Activated CD4-positive, CD25-positive, alpha-beta regulatory T cell treated with anti-CD3 and anti-CD28 coated beads, Interleukin-2, amount 50 U/mL, for 16 hours (primary cell): ENCODE measurements around the gene ADSS1.

Experiments used
- DNase-seq: peaks from one replicate; pipeline ENCODE4 v3.0.0-alpha.2; 2020; ENCODE audit warnings: low read depth, low spot score

The ADSS1 gene

DNA sequence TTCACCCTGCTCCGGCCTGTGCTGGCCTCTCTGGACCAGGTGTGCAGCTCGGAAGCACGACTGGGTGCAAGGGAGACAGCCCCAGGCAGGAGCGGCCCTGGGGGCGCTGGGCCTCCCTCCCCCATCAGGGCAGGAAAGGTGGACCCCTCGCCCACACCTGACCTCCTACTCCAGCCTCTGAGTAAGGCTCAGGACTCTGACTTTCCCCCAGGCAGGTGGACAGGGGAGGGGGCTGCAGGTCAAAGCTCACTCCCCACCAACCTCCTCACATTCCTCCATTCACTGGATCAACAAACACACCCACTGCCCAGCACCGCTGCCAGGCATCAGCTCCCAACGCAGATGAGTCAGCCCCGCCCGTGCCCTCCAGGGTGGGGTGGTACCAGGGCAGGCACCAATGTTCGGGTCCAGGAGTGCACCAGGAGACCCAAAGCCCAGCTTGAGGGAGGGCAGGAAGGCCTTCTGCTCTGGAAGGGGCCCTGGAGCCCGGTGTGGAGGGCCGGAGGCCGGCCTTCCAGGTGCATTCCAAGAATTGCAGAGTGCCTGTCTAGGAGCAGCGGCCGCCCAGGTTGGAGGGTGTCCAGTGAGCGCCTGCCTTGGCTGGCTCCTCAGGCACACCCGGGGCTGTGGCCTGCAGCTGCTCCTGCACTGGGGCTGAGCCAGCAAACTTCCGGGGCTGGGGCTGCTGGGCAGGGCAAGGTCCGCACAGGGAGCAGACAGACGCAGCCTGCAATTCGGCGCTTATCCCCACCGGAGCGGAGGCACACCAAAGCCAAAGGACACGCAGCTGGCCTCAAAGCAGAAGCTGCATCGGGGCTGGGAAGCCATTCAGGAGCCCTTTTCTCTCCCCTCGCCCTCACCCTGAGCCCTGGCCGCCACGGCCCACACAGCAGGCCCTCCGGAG lies 36.2 kb upstream of the ADSS1 start:
- DNase-seq: no peak

DNA sequence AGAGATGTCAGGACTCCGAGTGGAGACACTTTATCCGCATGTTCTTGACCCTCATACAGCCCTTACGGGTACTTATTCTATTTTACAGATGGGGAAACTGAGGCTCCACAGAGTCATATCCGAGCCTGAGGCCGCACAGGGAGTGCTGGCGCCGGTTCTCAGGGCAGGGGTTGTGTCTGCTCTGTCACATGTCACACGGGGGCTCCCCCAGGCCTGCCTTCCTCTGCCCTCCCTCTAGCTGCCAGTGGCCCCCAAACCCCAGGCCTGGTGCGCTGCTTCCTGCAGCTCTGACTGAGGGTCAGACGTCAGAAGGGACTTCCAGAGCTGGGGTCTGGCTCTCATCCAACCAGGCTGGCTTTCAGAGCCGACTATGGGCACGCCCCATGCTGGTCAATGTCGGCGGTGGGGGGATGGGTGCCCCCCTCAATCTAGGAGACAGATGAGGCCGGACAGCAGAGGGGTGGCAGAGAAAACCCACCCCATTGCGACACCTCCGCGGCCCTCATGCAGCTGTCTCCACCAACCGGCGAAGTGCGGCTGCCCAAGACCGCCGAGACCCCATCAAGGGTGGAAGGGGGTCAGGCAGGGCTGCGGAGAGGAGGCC lies 35.4 kb upstream of the ADSS1 start:
- no peak for DNase-seq

DNA sequence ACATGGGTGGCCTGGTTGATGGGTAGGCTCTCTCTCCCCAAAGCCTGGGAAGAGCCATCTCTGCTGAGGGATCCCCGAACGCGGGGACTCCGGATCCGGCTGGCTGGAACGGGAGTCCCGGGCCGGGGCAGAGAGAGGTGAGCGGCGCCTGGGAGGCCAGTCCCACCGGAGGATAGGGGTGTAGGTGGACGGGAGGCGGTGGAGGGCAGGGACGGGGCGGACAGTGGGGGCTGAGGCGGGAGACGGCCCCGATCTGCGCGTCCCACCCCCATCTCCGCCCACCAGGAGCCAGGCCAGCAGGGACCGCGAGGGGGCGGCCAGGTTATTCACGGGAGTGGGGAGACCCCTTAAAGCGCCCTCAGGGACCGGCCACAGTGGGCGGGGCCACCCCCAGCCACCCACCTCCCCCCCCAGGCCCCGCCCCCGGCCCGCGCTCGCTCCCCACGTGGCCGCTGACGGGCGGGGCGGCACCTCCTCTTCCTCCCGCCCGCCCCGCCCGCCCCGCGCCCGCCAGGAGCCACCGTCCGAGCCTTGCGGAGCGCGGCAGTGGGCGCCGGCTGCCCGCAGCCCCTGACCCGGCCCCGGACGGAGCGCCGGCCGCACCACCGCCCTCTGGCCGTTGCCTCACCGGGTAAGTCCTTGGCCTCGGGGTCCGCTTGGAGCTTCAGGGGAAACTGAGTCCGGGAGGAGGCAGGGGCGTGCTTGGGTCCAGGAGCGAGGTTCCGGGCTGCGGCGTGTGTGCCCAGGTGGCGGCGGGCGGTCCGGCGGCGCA lies 34.7 kb upstream of the ADSS1 start, which contains the start of gene INF2:
TSS of gene INF2 (plus strand) at position 510 of the 772 bp plus-strand sequence. CDS start 11,748 bp downstream, outside the sequence.
- peak; percentile 14 for DNase-seq

DNA sequence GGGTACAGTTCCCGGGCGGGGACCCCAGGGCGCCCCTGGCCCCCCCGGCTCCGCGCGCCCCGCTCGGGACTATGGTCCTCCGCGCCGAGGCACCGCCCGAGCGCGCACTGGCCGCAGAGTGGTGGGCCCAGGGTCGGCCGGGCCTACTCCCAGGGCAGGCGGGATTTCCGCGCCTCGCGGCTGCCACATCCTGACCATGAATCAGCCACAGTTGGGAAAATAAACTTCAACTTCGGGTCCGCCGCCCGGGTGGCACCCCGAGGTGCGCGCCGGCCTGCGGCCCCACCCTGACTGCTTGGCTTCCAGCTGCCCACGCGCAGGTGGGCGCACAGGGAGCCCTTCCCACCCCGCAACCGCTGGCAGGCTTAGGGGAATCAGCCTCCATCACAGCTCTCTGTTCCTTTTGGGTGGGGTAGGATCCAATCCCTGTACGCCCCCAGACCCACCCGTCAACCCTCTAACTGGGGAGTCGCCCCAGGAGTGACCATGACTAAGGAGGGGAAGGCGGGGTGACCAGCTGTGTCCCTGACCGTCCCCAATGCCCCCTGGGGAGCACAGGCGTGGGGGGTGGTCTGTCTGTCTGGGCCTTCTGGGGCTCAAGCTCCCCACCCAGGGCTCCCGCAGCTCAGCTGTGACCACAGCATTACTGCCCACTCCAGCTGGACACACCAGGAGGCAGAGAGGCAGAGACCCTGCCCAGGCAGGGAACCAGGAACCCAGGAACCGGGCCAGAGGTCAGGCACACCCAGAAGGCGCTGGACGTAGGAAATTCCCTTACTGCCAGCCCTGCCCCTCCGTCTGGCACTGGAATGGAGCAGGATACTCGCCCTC lies 33.9 kb upstream of the ADSS1 start:
- DNase-seq: no peak

DNA sequence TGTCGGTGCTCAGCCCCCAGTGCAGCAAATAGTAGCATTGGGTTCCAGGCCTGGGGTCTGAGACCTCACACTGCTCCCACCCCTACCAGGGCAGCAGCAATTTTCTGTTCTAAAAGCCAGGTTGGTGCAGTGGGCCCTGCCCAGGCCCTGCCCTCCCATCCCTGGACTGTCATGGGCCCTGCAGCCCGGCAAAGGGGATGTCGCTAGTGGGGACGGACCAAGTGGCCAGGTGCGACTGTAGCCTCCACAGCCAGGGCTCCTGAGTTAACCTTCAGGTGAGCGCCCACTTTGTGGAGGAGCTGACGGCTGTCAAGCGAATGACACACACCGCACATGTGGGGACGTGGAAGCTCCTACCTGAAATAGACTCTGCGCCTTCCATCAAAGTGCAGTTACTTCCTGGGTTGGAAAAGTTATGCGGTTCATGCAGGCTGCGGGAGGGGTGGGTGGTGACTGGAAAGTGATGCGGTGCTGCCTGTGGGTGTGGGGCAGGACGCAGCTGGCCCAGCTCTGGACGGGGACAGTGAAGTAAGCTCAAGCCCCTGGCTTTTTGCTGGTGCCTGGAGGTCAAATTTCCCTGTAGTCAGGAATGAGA lies 33.1 kb upstream of the ADSS1 start:
- no peak for DNase-seq

DNA sequence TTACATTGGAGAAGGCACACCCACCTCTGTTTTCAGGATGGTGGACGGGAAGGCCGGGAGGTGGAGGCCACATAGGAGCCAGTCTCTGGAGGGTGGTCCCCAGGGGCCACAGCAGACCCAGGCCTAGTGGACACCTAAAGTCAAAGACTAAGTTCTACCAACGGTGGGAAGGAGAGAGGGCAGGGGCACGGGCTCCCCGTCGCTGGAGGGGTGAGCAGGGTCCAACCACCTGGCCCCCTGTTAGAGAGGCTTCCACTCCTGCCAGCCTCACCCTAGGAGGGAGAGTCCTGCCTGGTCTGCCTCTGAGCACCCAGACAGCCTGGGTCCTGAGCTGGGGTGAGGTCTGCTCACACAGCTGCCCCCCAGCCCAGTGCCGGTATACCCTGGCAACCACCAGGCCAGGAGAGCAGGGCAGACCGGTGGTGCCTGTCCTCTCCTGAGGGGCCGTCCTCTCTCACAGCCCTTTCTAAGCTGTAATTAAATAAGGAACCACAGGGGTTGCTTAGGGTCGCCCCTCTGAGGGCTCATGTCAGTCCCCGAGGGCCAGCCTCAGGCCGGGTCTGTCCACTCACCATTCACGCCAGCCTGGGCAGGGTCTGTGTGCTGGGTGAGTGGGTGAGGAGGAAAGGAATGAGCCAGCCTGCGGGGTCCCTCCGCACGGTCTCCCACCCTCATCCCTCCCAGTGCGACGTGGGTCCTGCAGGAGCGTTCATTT lies 32.3 kb upstream of the ADSS1 start:
- no peak for DNase-seq

DNA sequence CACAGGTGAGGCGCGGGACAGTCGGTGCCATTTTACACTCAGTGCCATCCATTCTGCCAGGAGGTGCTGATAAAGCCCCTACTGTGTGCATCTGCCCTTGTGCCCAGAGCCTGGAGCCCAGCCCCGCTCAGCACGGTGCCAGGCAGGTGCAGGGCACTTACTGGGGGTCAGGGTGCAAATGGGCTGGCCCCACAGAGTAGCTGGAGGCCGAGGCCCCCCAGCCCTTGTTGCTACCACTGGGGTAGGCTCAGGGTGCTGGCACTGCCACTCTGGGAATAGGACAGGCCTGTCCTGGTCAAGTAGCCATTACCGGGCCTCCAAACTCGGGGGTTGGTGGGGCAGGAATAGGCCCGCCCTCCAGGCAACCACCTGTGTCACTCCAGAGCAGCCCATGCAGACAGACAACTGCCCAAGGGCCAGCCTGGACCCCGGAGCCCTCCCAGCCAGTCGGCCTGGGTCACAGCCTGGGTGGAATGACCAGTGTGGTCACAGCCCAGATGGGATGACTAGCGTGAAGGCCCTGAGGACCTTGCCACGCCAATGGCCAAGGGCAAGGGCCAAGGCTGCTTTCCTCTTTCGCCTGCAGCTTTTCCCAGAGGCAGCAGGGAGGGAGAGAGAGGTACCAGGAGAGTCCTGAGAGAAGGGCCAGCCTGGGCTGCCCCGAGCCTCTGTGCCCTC lies 31.6 kb upstream of the ADSS1 start:
- DNase-seq: no peak

DNA sequence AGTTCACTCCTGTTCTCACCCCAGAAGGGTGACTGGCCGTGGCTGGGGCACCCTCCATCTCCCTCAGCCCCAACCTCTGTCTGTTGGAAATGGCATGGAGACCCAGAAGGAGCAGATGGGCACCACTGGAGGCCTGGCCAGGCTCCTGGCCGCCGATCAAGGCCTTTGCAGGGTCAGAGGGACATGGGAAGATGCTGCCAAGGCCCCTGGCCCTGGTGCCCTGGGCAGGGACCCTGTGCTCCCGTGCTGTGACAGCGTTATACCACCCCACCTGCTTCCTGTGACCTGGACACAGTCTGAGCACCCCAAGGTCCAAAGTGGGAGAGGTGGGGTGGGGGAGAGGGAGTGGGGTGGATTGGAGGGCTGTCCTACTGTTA lies 31.1 kb upstream of the ADSS1 start:
- DNase-seq: no peak

DNA sequence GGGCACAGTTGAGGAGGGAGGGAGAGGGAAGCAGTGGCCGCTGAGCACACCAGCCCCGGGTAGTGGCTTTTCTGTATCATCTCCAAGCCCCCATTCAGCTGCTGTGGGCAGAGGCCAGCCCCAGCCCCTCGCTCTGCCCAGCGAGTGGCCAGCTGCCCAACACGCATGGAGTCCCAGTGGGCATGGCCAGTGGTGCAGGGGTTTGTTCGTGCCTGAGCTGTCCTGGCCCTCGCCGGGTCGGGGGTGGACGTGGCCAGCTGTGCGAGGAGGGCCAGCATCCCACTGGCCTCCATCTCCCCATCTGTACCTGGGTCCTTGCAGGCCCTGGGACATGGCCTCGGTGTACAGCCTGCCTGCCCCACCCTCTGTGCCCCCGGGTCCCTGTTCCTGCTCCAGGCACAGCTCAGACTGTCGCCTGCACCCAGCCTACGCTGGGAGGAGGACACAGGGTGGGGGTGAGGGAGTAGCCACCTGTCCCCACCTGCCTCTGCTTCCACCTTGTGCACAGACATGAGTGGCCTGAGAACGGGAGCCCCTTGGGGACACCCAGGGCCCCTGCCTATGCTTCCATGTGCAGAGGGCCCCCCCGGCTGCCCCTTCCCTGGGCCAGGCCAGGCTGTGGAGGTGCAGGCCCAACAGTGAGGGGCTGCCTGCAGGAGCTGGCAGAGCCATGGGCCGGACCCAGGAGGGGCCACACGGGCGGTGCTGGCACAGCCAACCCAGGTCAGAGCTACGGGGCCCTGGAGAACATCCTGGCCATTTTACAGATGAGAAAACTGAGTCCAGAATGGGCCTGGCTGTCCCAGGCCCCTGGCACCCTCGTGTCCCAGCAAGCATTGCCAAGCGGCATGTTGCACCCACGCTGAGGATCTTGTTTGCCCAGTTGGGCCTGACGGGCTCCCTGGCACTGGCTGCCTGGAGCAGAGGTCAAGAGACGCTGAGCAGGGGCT lies 30.3 kb upstream of the ADSS1 start:
- no peak for DNase-seq

DNA sequence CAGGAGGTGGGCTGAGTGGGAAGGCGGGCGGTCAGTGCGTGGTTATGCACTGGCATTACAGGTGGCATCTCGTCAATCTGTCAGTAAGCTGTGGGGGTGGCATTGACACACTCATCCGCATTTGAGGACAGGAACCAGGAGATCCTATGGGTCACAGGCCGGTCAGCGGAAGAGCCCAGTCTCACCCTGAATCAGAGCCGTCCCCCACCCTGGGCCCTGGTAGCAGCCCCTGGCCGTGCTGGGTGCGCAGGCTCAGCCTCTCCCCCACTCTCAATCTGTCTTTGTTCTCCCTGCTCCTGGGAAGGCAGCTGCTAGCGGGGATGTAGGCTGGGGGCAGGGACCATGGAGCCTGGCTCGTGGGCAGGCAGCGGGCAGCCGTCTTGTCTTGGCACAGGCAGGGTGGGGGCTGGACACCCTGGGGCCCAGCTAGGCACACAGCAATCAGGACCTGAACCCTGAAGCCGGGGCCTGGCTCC lies 29.5 kb upstream of the ADSS1 start:
- DNase-seq: no peak

DNA sequence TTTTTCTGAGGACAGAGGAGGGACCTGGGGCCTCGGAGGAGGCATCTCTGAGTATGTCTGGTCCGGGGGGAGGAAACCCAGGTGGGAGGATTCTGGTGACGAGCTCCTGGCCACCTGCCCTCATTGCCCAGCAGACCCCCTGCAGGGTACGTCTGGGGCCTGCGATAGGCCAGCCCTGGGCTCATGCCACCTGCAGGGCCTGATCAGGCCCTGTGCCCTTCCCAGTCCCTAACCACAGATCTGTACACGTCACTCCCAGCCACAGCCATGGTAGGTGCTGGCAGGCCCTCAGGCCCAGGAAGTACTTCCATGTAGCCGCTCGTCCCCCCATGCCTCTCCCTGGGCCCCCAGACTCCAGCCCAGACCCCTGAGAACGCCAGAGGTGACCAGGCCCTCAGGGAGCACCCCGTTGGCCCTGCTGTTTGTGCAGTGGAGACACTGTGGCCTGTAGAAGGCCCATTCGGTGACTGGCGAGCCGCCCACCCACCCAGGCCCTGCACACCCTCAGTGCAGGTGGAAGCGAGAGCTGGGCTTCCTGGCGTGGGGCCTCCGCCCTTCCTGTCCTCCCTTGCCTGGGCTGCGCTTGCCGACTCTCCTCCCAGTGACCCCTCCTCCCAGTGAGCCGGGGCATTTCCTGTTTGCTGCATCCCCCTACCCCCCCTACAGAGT lies 28.9 kb upstream of the ADSS1 start:
- no peak for DNase-seq

DNA sequence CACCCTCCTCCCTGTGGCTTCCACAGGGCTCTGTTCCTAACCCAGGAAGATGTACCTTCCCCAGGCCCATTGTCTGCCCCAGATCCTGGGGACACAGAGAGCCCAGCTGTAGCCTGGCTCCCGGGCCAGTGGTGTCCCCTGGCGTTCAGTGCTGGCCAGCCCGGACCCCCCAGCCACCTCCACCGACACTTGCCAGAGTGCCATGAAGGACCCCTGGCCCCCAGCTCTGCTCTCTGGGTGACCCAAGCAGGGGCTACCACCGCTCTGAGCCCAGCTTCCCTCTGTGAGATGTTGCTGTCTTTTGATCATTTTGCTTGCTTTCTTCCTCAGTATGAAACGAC lies 28.4 kb upstream of the ADSS1 start:
- no peak for DNase-seq

DNA sequence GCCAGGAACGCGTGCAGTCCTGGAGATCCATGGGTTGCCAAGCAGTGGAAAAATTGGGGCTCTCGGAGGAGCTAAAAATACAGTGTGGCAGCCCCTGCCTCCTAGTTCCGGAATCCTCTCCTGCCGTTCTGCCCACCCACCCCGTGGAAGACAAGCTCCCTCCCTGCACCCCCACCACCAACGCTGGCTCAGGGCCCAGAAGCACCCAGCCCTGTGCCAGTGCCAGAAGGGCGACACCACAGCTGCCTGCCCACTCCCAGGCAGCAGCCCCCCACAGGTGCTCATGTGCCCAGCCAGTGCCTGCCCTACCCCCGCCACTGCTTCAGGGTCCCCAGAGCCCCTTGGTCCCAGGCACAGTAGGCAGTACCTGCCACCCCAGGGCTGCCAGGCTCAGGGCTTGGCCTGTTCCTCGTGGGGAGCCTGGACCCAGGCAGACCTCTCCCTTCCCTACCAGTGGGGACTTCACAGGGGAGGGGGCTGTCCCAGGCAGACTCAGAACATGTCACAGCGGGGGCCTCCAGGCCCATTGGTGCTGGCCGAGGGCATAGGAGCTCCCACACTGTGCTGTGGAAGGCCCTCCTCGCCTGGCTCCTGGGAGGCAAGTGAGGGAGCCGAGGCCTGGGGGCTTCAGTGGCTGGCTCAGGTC lies 27.2 kb upstream of the ADSS1 start:
- DNase-seq: no peak

DNA sequence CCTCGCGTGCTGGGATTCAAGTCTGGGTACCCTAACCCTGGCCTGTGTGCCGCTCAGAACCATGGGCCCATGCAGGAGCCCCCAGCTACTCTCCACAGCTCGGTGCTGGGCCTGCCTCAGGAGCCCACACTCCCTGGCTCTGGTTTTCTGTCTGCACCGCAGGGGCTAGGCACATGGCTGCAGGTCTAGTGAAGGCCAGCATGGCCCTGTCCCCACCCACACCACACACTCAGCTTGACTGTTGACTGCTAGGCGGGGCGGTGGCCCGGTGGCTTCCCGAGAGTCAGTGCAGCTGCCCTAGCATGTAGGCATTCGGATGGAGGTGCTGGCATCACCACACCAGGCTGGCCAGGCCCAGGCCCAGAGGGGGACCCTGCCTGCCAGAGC lies 26.7 kb upstream of the ADSS1 start:
- DNase-seq: no peak

DNA sequence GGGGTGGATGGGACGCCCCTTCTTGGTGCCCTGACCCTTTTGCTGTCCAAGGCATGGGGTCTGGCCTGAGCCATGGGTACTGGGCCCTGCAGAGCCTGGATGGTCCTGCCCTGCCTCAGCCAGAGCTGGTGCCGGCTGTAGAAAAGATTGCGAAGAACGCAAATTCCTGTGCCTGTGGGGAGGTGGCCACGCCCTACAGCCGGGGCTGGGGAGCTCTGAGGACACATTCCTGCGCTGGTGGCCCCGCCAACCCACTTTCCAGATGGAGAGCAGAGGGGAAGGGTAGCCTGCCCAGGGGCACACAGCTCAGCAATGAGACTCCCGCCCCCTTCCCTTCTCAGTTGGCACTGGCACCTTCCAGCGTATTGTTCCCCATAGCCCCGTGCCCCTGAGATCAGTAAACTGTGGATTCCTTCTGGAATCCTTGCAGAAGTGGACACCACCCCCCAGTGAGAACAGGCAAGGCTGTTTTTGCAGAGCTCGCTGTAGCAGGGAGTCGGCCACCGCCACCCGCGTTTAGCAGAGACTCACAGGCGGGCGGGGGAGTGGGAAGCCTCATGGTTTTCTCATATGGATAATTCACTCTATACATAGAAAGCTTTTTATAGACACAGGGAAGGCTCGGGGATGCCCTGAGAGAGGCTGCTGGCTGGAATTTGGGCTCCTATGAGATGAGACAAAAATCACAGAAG lies 26.0 kb upstream of the ADSS1 start:
- no peak for DNase-seq

DNA sequence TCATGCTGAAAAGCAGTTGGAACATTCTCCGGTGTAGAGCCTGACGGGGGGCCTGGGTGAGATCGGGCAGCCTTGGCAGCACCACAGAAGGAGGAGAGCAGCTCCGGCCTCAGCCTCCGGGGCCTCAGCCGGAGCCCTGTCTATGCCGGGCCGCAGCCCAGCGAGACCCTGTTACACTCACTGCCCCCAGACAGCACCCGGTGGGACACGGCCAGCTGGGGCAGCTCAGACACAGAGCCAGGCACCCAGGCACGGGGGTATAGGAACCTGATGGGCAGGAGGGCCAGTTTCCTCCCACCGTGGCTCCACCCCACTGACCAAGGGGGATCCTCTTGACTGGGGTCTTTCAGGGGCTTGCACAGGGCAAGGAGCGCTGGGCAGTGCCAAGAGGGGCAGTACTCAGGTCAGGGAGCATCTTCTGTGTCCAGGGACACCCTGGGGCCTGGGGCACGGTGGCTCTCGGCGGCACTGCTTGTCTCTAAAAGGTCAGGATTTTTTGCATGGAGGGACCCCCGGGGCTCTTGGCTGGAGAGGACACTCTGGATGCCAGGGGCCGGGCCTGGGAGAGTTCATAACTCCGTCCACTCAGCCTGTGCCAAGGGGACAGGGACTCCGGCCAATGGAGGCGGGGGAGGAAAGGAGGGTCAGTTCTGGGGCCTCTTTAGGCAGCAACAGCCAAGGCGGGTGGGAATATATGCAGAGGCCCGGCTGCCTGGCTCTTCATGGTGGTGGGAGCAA lies 25.2 kb upstream of the ADSS1 start:
- no peak for DNase-seq

DNA sequence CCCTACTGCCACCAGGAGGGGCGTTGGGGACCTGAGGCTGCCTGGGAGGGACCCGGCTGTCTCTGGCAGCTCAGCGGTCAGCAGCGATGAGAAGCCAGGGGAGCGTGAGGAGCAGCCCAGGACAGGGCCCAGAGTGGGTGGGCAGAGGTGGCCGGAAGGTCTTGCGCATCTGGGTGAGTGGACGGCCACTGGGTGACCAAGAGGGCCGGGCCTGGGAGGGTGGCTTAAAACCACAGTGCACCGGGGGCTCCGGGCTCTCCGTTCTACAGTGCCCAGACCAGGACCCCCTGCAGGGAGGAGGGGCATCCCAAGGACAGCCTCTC lies 24.6 kb upstream of the ADSS1 start:
- DNase-seq: no peak
